HEK293T (cell line): Measurements from ENCODE around the gene ATP11C.

ENCODE experiments used
- CTCF ChIA-PET: fragments of 350-600 bp; formaldehyde crosslinking; extraction: SDS; loops from one replicate; lab custom pipeline; 2021; ENCODE audit warnings: antibody characterized with exemption, inconsistent platforms; lab: Yijun Ruan, JAX
- POLR2A ChIA-PET: fragments of 350-600 bp; formaldehyde crosslinking; extraction: SDS; loops from one replicate; lab custom pipeline; 2020; ENCODE audit warnings: antibody characterized with exemption, inconsistent platforms; lab: Yijun Ruan, JAX
- DNase-seq: peaks from one replicate; pipeline ENCODE4 v3.0.0; 2012; ENCODE audit warnings: mixed read lengths; ENCODE audit errors: extremely low spot score
- ARNT ChIP-seq: fragments of 450-650 bp; IDR thresholded peaks from 2 replicates; pipeline ENCODE4 v1.6.1; 2017; ENCODE audit warnings: mild to moderate bottlenecking
- BHLHE40 ChIP-seq: fragments of 450-650 bp; IDR thresholded peaks from 2 replicates; pipeline ENCODE4 v1.6.1; 2016; ENCODE audit warnings: mild to moderate bottlenecking, moderate library complexity, borderline replicate concordance
- CTBP1 ChIP-seq: fragments of 450-650 bp; IDR thresholded peaks from 2 replicates; pipeline ENCODE4 v1.6.1; 2016; ENCODE audit warnings: borderline replicate concordance
- ELF4 ChIP-seq: fragments of 450-650 bp; IDR thresholded peaks from 2 replicates; pipeline ENCODE4 v1.6.1; 2017; ENCODE audit warnings: antibody characterized with exemption
- FOXA1 ChIP-seq: fragments of 450-650 bp; IDR thresholded peaks from 2 replicates; pipeline ENCODE4 v1.6.1; 2016; ENCODE audit warnings: mild to moderate bottlenecking
- FOXK2 ChIP-seq: fragments of 450-650 bp; IDR thresholded peaks from 2 replicates; pipeline ENCODE4 v1.6.1; 2016; ENCODE audit warnings: mild to moderate bottlenecking
- FOXM1 ChIP-seq: fragments of 450-650 bp; IDR thresholded peaks from 2 replicates; pipeline ENCODE4 v1.6.1; 2017; ENCODE audit warnings: mild to moderate bottlenecking, borderline replicate concordance
- HDGF ChIP-seq: fragments of 450-650 bp; IDR thresholded peaks from 2 replicates; pipeline ENCODE4 v1.6.1; 2017; ENCODE audit warnings: antibody characterized with exemption, borderline replicate concordance
- LEF1 ChIP-seq: fragments of 450-650 bp; IDR thresholded peaks from 2 replicates; pipeline ENCODE4 v1.6.1; 2017; ENCODE audit warnings: mild to moderate bottlenecking, borderline replicate concordance
- SP1 ChIP-seq: fragments of 450-650 bp; IDR thresholded peaks from 2 replicates; pipeline ENCODE4 v1.6.1; 2017
- SUZ12 ChIP-seq: fragments of 450-650 bp; IDR thresholded peaks from 2 replicates; pipeline ENCODE4 v1.6.1; 2016; ENCODE audit warnings: mild to moderate bottlenecking
- TARDBP ChIP-seq: fragments of 450-650 bp; IDR thresholded peaks from 2 replicates; pipeline ENCODE4 v1.6.1; 2016
- ZNF384 ChIP-seq: fragments of 450-650 bp; IDR thresholded peaks from 2 replicates; pipeline ENCODE4 v1.6.1; 2016
- TF ChIP-seq, protein P1 (sequence below): fragments of 450-650 bp; IDR thresholded peaks from 2 replicates; pipeline ENCODE4 v1.6.1; 2016

Gene ATP11C

DNA sequence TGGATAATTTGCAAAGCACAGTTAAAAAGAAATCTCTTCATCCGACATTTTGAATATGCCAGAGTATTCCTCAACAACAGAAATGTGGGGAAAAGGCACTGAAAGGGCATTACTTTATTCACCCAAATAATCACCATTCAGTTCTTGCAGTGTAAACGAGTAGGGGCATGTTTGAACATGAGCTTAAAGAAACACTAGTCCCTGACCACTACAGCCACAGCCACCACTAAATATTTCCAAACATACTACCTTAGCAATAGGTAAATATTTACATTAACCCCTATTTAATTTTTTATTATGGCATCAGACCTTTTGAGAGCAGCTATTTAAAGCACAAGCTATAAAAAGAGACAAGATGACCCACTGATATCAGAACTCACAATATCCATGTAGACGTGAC lies 252.5 kb downstream of the ATP11C start:
- no peak for DNase-seq
- TF ChIP-seq ZNF384: no peak
- TF ChIP-seq TARDBP: no peak
- TF ChIP-seq, protein P1, sequence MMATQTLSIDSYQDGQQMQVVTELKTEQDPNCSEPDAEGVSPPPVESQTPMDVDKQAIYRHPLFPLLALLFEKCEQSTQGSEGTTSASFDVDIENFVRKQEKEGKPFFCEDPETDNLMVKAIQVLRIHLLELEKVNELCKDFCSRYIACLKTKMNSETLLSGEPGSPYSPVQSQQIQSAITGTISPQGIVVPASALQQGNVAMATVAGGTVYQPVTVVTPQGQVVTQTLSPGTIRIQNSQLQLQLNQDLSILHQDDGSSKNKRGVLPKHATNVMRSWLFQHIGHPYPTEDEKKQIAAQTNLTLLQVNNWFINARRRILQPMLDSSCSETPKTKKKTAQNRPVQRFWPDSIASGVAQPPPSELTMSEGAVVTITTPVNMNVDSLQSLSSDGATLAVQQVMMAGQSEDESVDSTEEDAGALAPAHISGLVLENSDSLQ: no peak
- no peak for TF ChIP-seq BHLHE40
- TF ChIP-seq ELF4: no peak
- TF ChIP-seq FOXM1: no peak
- no peak for TF ChIP-seq ARNT
- TF ChIP-seq SP1: no peak
- TF ChIP-seq FOXA1: no peak
- TF ChIP-seq LEF1: no peak
- no peak for TF ChIP-seq FOXK2
- TF ChIP-seq SUZ12: no peak
- TF ChIP-seq HDGF: no peak
- no peak for TF ChIP-seq CTBP1
- CTCF ChIA-PET: no interaction called here
- POLR2A ChIA-PET: no interaction called here
